HAP-1 (cell line): ENCODE results near the gene NOG.

ENCODE experiments used
- DNase-seq, 2 experiments: peaks; one replicate each; pipeline ENCODE4 v3.0.0-alpha.2; 2016 to 2020; ENCODE audit warnings: low spot score in 2 of 2
- H3K27me3 ChIP-seq: fragments of 250-450 bp; sonication (Bioruptor Pico); 2 replicates; pipeline ENCODE4 v1.5.1; 2020; ENCODE audit warnings: low read depth, mild to moderate bottlenecking, moderate library complexity
- H3K36me3 ChIP-seq: fragments of 250-450 bp; sonication (Bioruptor Pico); replicated peaks from 2 replicates; pipeline ENCODE4 v1.5.1; 2020; ENCODE audit warnings: mild to moderate bottlenecking
- H3K4me1 ChIP-seq: fragments of 250-450 bp; sonication (Bioruptor Pico); 2 replicates; pipeline ENCODE4 v1.5.1; 2020; ENCODE audit warnings: mild to moderate bottlenecking
- H3K4me3 ChIP-seq: fragments of 250-450 bp; sonication (Bioruptor Pico); 2 replicates; pipeline ENCODE4 v1.5.1; 2020; ENCODE audit warnings: mild to moderate bottlenecking, moderate library complexity
- H3K9me3 ChIP-seq: fragments of 250-450 bp; sonication (Bioruptor Pico); 2 replicates; pipeline ENCODE4 v1.5.1; 2020; ENCODE audit warnings: mild to moderate bottlenecking, moderate library complexity
- in situ Hi-C: fragments of 300-500 bp; cut with MboI; formaldehyde crosslinking; loops from 3 replicates; pipeline ENCODE4 v1.14.3; 2020; ENCODE audit warnings: low sequenced_read_pairs, inconsistent platforms, mixed read lengths

NOG gene

GRCh38 chr17:56633681-56634080 lies 40.2 kb downstream of the NOG start:
- in situ Hi-C loops: no loop called here
- Histone ChIP-seq H3K4me3 (no peak overlapping the region), H3K9me3 (no peaks in the 10 kb centered on the region), H3K4me1 (no peaks in the 10 kb centered on the region), H3K36me3 (no peaks in the 10 kb centered on the region), H3K27me3 (no peaks in the 10 kb centered on the region)
- DNase-seq: no peak

GRCh38 chr17:56635641-56636040 lies 42.1 kb downstream of the NOG start:
- in situ Hi-C loops: no loop called here
- Histone ChIP-seq H3K27me3 (no peaks in the 10 kb centered on the region), H3K9me3 (no peaks in the 10 kb centered on the region), H3K36me3 (no peaks in the 10 kb centered on the region), H3K4me3 (no peak overlapping the region), H3K4me1 (no peaks in the 10 kb centered on the region)
- DNase-seq: no peak

GRCh38 chr17:56636265-56636664 lies 42.8 kb downstream of the NOG start:
- Histone ChIP-seq H3K36me3 (no peaks in the 10 kb centered on the region), H3K9me3 (no peaks in the 10 kb centered on the region), H3K27me3 (no peaks in the 10 kb centered on the region), H3K4me1 (no peaks in the 10 kb centered on the region), H3K4me3 (no peak overlapping the region)
- DNase-seq: no peak
- in situ Hi-C loops: no loop called here

DNA sequence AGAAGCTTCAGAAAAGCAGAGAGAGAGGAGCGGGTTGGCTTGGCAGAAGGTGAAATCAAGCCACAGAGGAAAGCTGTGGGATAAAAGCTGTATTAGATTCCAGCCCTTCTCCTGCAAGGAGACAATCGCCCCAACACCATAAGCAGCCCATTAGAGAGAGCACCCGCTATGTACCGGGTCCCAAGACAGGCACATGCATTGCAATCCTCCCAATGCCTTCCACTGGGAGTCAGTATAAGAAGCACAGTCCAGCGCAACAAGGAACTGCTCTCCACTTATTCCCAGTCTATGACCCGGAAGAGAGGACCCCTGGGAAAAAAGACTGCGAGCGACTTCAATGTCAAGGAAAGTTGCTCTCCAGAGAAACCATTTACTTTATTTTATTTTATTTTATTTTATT lies 43.8 kb downstream of the NOG start:
- in situ Hi-C loops: no loop called here
- H3K4me3 ChIP-seq: no peak overlapping the region
- H3K9me3 ChIP-seq: no peaks in the 10 kb centered on the region
- no peaks in the 10 kb centered on the region for H3K36me3 ChIP-seq
- H3K27me3 ChIP-seq: no peaks in the 10 kb centered on the region
- no peaks in the 10 kb centered on the region for H3K4me1 ChIP-seq
- no peak for DNase-seq

GRCh38 chr17:56638591-56639051 lies 45.1 kb downstream of the NOG start:
- Histone ChIP-seq H3K4me1 (no peaks in the 10 kb centered on the region), H3K9me3 (no peaks in the 10 kb centered on the region), H3K27me3 (no peaks in the 10 kb centered on the region), H3K36me3 (no peaks in the 10 kb centered on the region), H3K4me3 (no peak overlapping the region)
- DNase-seq: no peak
- in situ Hi-C loops: no loop called here

- Histone ChIP-seq H3K27me3 (no peaks in the 10 kb centered on the region), H3K36me3 (no peaks in the 10 kb centered on the region), H3K4me1 (no peaks in the 10 kb centered on the region), H3K9me3 (no peaks in the 10 kb centered on the region), H3K4me3 (no peak overlapping the region)
- no peak for DNase-seq
- in situ Hi-C loops: no loop called here
Measured at GRCh38 chr17:56639517-56639916, 46.0 kb downstream of the NOG start.

DNA sequence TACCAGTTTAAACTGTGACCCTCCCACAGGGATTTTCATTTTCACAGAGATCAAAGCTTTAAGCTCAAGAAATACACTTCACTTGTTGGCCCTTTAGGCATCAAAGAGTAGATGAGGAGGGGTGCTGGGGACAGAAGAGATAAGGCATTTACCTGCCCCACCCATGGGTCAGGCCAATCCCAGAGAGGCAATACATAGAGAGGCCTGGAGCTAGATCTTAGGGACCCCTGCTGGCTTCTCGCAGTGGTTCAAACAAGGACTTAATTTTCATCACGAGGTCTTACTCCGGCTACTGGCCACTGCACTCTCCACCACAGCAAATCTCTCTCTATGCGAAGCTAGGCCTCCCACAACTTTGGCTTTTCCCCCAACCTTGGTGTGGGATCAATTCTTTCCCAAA lies 46.6 kb downstream of the NOG start:
- Histone ChIP-seq H3K4me3 (no peak overlapping the region), H3K4me1 (no peaks in the 10 kb centered on the region), H3K27me3 (no peaks in the 10 kb centered on the region), H3K9me3 (no peaks in the 10 kb centered on the region), H3K36me3 (no peaks in the 10 kb centered on the region)
- no peak for DNase-seq
- in situ Hi-C loops: no loop called here

DNA sequence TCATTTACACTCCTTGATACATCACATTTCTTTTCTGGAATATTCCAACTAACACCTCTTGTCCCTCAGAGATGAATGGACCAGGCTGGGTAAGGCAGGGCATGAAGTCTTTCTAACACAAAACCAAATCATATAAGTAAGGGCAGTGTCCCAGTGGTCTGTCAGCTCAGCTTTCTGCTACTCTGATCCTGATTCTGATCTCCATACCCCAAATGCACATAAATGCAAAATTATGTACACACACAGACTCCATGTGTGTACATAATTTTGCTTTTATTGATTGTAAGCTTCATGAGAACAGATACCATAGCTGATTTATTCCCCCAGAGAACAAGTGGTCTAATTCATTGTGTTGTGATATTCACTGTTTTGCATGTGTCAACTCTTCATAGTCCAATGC lies 47.9 kb downstream of the NOG start:
- Histone ChIP-seq H3K27me3 (no peaks in the 10 kb centered on the region), H3K9me3 (no peaks in the 10 kb centered on the region), H3K4me1 (no peaks in the 10 kb centered on the region), H3K36me3 (no peaks in the 10 kb centered on the region), H3K4me3 (no peak overlapping the region)
- in situ Hi-C loops: no loop called here
- no peak for DNase-seq

DNA sequence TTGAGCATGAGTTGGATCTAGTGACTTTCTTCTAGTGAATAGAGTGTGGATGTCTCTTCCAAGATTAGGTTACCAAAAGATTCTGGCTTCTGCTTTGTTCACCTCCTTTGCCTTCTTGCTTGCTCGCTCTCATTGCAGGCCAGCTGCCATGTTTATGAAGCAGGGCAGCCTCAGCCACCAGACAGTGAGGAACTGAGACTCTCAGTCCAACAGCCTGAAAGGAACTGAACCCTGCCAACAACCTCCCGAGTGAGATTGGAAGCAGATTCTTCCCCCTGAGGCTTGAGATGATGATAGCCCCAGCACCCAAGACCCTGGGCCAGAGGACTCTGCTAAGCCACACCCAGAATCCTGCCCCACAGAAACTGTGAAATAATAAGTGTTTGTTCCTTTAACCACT lies 48.4 kb downstream of the NOG start:
- H3K4me1 ChIP-seq: no peaks in the 10 kb centered on the region
- H3K4me3 ChIP-seq: no peak overlapping the region
- in situ Hi-C loops: no loop called here
- DNase-seq: no peak
- H3K36me3 ChIP-seq: no peaks in the 10 kb centered on the region
- no peaks in the 10 kb centered on the region for H3K9me3 ChIP-seq
- no peaks in the 10 kb centered on the region for H3K27me3 ChIP-seq

DNA sequence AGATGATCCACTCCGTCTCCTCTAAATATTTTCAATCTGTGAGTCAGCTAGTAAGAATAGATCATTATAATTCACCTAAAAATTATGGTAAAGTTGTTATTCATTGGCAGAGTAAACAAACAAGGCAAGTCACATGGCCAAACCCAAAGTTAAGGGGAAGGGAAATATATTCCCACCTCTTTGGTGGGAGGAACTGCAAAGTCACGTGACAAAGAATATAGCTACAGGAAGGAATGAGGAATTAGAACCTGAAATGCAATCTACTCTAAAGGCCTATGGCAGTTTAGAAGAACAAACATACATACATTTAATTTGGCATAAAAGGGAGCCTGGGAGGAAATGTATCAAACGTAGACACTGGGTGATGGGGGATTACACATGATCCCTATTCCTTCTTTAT lies 48.9 kb downstream of the NOG start:
- H3K9me3 ChIP-seq: no peaks in the 10 kb centered on the region
- DNase-seq: no peak
- in situ Hi-C loops: no loop called here

More for the DNA sequence above, 48.9 kb downstream of the NOG start:
- no peaks in the 10 kb centered on the region for H3K4me1 ChIP-seq
- no peaks in the 10 kb centered on the region for H3K27me3 ChIP-seq
- no peaks in the 10 kb centered on the region for H3K36me3 ChIP-seq
- H3K4me3 ChIP-seq: no peak overlapping the region
